Activated CD4-positive, alpha-beta T cell treated with anti-CD3 and anti-CD28 coated beads for 1 hour (primary cell): ENCODE data around the gene TAF1C.

Experiments
- DNase-seq: peaks from one replicate; pipeline ENCODE4 v3.0.0-alpha.2; 2020

TAF1C gene

GRCh38 chr16:84155771-84156170, 31.1 kb downstream of the TAF1C start:
- no peak for DNase-seq

DNA sequence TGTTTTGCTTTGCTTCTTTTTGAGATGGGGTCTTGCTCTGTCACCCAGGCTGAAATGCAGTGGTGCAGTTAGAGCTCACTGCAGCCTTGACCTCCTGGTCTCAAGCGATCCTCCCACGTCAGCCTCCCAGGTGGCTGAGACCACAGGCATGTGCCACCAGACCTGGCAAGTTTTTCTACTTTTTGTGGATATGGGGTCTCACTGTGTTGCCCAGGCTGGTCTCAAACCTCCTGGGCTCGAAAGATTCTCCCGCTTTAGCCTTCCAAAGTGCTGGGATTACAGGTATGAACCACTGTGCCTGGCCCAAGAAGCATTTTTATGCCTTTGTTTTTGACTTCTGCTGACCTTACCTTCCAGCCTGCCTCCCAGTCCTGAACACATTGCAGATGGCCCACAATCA, 31.6 kb downstream of the TAF1C start:
- DNase-seq: no peak

- no peak for DNase-seq
Measured at GRCh38 chr16:84153660-84154214, 33.1 kb downstream of the TAF1C start.

- no peak for DNase-seq
Measured at GRCh38 chr16:84150926-84151325, 35.9 kb downstream of the TAF1C start.

DNA sequence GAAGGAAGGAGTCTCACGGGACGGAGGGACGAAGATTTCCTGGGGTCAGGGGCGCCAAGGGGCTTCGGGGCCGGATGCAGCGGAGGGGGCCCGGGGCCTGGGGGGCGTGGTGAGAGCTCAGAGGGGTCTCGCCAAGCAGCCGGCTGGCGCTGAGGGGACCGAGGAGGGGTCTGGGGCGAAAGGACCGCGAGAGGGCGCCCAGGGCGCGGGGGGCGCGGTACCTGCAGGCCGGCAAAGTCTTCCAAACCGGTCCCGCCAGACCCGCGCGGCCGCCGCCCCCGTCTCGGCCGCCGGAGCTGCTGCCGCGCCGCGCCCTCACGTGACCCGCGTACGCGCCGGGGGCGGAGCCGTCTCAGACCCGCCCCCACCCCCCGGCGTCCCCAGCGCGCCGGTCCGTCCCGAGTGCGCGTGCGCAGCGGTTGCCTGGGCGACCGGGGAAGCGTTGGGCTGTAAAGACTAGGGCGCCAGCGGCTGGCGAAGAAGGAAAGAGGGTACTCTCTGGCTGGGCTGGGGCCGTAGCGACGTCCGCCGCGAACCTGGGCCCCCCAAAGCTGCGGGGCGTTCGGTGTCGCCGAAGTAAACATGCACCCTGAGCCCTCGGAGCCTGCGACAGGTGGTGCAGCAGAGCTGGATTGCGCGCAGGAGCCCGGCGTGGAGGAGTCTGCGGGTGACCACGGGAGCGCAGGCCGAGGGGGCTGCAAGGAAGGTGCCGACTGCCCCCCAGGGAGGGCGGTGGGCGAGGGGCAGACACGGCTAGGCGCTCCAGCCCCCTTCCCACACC, 41.8 kb downstream of the TAF1C start, which contains the start of the genes DNAAF1 and HSDL1:
Gene DNAAF1 (plus strand): TSS at position 450 of the 781 bp plus-strand sequence. CDS start 133 bp downstream, at position 583.
Gene HSDL1 (minus strand): TSS at position 319 of the 781 bp plus-strand sequence. CDS start 13,856 bp downstream, outside the sequence.
- peak; percentile 94 for DNase-seq

GRCh38 chr16:84144209-84144858, 42.5 kb downstream of the TAF1C start:
- peak; percentile 11 for DNase-seq

DNA sequence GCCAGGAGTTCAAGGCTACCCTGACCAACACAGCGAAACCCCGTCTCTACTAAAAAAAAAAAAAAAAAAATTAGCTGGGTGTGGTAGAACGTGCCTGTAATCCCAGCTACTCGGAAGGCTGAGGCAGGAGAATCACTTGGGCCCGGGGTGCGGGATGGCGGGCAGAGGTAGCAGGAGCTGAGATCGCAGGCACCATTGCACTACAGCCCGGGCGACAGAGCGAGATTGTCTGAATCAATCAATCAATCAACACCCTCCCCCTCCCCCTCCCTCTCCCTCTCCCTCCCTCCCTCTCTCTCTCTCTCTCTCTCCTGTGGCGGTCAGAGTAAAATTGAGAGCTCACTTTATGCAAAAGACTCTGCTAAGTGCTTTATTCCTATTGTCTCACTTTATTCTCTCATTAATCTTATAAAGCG, 43.1 kb downstream of the TAF1C start:
- DNase-seq: no peak

GRCh38 chr16:84143081-84143480, 43.8 kb downstream of the TAF1C start:
- no peak for DNase-seq

DNA sequence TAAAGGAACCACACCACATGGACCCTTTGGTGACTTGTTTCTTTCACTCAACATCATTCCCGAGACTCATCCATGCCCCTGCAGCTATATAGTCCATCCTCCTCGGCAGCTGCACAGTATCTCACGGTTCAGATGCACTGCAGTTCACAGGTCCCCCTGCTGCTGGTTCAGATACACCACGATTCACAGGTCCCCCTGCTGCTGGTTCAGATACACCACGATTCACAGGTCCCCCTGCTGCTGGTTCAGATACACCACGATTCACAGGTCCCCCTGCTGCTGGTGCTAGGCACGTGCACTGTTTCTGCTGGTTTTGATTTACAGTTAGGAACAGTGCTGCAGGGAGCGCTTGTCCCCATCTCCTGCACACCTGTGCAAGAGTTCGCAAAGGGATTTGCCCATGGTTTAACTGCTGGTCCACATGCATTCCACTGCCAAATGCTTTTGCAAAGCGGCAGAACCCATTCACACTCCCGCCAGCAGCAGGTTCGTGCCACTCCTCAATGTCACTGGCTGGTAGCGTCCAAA, 45.6 kb downstream of the TAF1C start:
- no peak for DNase-seq

- DNase-seq: no peak
Measured at GRCh38 chr16:84139628-84140258, 47.1 kb downstream of the TAF1C start.

DNA sequence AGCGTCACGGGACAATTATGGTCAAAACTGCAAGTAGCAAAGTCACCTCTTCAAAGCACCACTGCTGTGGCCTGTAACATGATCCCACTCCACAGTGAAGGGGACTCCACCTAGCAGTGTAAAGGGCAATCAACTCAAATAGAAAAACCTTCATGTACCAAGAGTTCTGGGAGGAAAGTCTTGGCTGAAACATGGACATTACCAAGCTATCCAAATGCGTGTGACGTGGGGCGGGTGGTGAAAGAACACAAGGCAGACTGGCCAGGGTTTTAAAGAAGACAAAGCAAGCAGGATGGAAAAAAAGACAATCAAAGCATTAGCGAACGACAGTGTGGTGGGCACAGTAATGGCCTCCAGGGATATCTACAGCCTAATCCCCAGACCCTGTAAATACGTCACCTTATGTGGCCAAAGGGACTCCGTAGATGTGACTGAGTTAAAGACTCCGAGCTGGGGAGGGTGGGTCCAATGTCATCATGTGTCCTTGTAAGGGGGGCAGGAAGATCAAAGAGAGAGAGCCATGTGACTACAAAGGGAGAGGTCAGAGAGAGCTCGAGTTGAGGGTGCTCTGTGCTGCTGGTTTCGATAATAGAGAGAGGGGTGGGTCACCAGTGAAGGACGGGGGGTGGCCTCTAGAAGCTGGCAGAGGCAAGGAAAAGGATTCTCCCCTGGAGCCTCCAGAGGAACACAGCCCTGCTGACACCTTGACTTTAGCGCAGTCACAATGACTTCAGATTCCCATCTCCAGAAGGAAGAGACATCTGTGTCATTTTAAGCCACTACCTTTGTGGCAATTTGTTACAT, 47.8 kb downstream of the TAF1C start:
- no peak for DNase-seq

DNA sequence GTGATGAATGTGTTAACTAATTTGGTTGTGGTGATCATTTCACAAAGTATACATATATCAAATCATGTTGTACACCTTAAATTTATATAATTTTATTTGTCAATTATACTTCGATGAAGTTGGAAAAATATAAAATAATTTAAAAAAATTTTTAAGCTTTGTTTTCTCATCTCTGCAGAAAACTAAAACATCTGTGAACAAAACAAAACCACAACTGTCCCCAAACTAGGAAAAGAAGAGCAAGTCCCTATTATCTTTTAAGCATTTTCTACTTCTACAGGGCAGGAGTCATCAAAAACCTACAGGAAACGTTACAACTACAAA, 48.4 kb downstream of the TAF1C start:
- DNase-seq: no peak

- DNase-seq: no peak
Measured at GRCh38 chr16:84137769-84138357, 49.0 kb downstream of the TAF1C start.

- no peak for DNase-seq
Measured at GRCh38 chr16:84137287-84137686, 49.6 kb downstream of the TAF1C start.

DNA sequence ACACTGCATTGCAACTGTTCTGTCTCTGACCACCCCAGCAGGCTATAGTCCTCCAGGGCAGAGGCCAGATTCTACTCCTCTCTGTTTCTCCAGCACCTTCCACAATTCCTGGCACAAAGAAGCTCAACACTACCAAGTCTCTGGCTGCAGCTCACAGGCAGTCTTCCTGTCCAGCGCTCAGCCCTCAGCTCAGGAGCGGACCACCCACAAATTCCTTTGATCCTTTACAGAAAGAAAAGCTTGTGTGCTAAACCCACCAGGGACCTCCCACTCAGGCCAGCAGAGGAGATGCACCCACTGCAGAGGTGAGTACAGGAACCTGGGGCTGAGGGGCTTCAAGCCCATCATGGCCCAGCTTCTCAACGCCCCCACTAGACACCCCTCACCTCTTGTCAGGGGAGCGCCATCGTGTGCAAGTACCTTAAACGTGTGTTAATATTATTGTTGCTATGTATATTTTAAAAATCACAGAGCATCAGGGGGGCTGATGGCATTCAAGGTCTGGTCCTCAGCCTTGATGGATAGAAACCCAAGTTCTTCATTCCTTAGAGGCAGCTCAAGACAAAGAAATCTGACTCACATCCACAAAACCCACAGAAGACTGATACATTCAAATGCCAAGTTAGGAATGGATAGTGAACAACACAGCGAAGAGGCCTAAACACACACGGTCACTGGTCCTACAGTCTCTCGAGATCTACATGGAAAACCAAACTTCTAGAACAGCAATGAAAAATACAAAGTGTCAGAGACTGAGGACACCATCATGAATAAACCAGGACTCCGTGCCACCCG, 50.3 kb downstream of the TAF1C start:
- DNase-seq: no peak

DNA sequence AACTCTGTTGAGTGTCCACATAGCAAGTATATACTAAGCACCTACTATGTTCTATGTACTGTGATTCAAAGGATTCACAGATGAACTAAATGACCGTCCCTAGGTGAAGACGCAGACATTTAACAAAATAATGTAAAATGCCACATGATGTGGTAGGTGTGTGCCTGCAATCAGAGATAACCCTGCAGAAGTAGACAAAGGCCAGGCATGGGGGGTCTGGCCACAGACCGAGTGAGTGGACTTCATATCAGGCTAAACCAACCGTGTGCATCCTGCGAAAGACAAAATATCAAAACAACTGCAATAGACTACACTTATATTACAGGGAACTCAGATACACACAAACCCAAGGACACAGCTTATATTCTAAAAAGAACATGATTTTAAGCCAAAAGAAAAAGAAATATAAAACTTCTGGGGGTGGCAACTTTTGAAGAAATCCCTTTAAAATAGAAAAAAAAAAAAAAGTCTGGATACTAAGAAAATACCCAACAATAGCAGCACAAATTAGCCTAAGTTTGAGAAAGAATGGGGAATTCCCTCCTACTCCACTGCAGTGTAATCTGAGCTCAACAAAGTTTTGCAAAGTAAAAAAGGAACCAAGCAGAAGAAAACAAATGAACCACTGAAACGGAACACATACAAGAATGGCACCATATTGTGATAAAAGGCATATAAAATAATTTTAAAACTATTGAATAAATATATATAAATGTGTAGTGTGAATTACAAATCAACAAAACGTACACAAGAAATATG, 54.2 kb downstream of the TAF1C start:
- DNase-seq: no peak

DNA sequence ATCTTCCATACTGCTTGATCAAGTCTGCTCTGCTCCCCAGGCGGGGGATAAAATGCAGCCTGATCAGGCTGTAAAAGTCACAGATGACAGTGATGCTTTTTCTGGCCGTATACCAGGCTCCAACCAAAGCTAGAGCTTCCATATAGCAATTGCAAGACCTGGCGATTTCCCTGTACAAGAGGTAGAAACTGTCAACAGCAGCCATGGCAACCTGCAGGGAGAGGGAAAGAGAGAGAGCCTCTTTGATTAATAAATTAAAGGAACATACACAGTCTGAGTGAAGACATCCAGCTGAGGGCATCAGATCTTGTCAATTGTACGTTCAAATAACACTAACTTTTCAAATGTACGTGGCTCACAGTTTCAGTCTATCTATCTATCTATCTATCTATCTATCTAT, 55.7 kb downstream of the TAF1C start:
- no peak for DNase-seq
